ENCODE results near the gene SHOC2. TPM values are rescaled to one million over a fixed set of nuclear protein-coding genes. Genes with fewer than 3 reads are reported as not detected.

SHOC2 gene
- total and polyA plus RNA-seq, 2 of the 4 experiments (the other 2 are of a cell fraction) = 13.4 to 47.5 TPM

DNA sequence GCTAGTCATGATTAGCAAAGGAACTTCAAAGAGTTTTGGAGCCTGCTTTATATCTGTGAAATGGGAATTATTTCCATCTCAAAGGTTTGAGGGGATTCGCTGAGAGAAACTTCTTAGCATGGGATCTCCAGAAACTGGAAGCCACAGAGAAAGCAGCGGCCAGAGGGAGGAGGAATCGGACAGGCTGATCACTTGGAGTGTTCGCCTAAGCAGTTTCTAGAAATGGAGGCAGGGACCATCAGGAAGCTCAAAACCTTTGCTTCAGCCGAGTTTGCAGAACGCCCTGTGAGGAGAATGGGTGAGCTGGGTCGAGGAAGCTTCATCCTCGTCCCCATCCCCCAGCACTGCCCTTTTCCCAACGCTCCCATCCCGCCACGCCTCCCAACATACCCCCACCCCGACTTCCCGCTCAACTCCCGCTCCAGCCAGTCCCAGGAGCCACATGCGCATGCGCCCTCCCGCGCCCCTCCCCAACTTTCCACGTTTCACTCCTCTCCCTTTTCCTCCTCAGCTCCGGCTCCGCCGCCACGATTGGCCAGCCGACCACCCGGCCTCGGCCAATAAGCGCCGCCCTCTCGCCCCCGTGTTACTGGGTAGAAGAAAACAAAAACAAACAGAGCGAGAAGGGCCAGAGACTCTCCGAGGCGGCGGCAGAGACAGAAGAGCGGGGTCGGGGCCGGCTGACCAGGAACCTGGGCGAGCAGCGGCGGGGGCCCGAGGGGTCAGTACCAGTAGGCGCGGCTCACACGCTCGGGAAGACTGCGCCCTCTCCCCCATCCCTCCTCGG lies 47.9 kb upstream of the SHOC2 start, which contains the start of gene PDCD4:
Gene PDCD4 (plus strand): TSS at position 631 of the 787 bp plus-strand sequence. CDS start 4,100 bp downstream, outside the sequence.
- TF ChIP-seq RFX5 (IDR thresholded peaks at IDR 0.05; ENCODE audit: low read depth, low read length) (peak; percentile 92), NFE2L2 (IDR thresholded peaks at IDR 0.05; ENCODE audit: low read depth, low read length) (no peak), CEBPB (IDR thresholded peaks at IDR 0.05; ENCODE audit: low read depth, low read length) (no peak), POLR2A (IDR thresholded peaks at IDR 0.05; ENCODE audit: low read depth, low read length) (peak; percentile 97), MAFK (IDR thresholded peaks at IDR 0.05; ENCODE audit: low read depth, low read length) (no peak), RAD21 (IDR thresholded peaks at IDR 0.05; ENCODE audit: low read length) (no peak), MXI1 (IDR thresholded peaks at IDR 0.05; ENCODE audit: borderline replicate concordance, low read depth, low read length) (no peak), SMC3 (IDR thresholded peaks at IDR 0.05; ENCODE audit: low read depth, low read length) (no peak), CHD1 (IDR thresholded peaks at IDR 0.05; ENCODE audit: low read depth, low read length) (0 out of 2 replicates have a peak, but pooled peaks have one; percentile 11), FOS (IDR thresholded peaks at IDR 0.05; ENCODE audit: low read depth, low read length) (no peak), MAZ (IDR thresholded peaks at IDR 0.05; ENCODE audit: borderline replicate concordance, low read depth, low read length) (peak; percentile 96), RCOR1 (IDR thresholded peaks at IDR 0.05; ENCODE audit: insufficient replicate concordance, low read length) (no peak)
- TF ChIP-seq, protein P1, sequence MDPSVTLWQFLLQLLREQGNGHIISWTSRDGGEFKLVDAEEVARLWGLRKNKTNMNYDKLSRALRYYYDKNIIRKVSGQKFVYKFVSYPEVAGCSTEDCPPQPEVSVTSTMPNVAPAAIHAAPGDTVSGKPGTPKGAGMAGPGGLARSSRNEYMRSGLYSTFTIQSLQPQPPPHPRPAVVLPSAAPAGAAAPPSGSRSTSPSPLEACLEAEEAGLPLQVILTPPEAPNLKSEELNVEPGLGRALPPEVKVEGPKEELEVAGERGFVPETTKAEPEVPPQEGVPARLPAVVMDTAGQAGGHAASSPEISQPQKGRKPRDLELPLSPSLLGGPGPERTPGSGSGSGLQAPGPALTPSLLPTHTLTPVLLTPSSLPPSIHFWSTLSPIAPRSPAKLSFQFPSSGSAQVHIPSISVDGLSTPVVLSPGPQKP (IDR thresholded peaks at IDR 0.05; ENCODE audit: borderline replicate concordance, low read depth, low read length) = no peak
- TF ChIP-seq, protein P2, sequence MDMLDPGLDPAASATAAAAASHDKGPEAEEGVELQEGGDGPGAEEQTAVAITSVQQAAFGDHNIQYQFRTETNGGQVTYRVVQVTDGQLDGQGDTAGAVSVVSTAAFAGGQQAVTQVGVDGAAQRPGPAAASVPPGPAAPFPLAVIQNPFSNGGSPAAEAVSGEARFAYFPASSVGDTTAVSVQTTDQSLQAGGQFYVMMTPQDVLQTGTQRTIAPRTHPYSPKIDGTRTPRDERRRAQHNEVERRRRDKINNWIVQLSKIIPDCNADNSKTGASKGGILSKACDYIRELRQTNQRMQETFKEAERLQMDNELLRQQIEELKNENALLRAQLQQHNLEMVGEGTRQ (IDR thresholded peaks at IDR 0.05; ENCODE audit: low read depth, low read length) = peak; percentile 74
- Histone ChIP-seq H2BK20ac (ENCODE audit: low read depth, low read length) (peak within 1 kb of the TSS; percentile 40), H3K79me1 (ENCODE audit: low read depth in 1 of 2, low read length in 2 of 2) (peaks cover 0 to 14% of the 10 kb centered on the region in 2 experiments; a peak in 2 of 4 replicates), H3K9me1 (ENCODE audit: insufficient read depth, low read length) (peaks cover 13% of the 10 kb centered on the region), H2BK15ac (ENCODE audit: low read depth, low read length) (peak within 1 kb of the TSS; percentile 96), H4K5ac (ENCODE audit: low read depth, low read length) (peak within 1 kb of the TSS; percentile 89), H3K27ac (ENCODE audit: insufficient read depth, low read length) (peak within 1 kb of the TSS; percentile 89), H3K18ac (ENCODE audit: low read depth, low read length) (peak within 1 kb of the TSS; percentile 58), H4K20me1 (ENCODE audit: insufficient read depth, low read length) (no peaks in the 10 kb centered on the region), H2AFZ (replicated peaks; ENCODE audit: low read length, poor library complexity) (peak within 1 kb of the TSS; percentile 98), H3K4me3 (ENCODE audit: insufficient read depth, low read depth, low read length) (peak within 1 kb of the TSS; percentile 54), H4K91ac (ENCODE audit: insufficient read depth, low read depth, low read length) (peak within 1 kb of the TSS; percentile 97), H3K4me1 (ENCODE audit: control insufficient read depth, insufficient read depth, low read length) (peaks cover 4% of the 10 kb centered on the region), H3K56ac (ENCODE audit: extremely low read depth, insufficient read depth, low read length) (peak within 1 kb of the TSS; percentile 78), H3K4me2 (ENCODE audit: low read depth, low read length) (peak within 1 kb of the TSS; percentile 91), H3K27me3 (ENCODE audit: control insufficient read depth, insufficient read depth, low read length) (no peaks in the 10 kb centered on the region), H2AK9ac (replicated peaks; ENCODE audit: low read depth, low read length, poor library complexity) (peak within 1 kb of the TSS; percentile 96), H3K14ac (replicated peaks; ENCODE audit: low read depth, low read length) (peak within 1 kb of the TSS; percentile 90), H2BK5ac (ENCODE audit: low read depth, low read length, poor library complexity, severe bottlenecking) (peak within 1 kb of the TSS; percentile 81), H3K4ac (ENCODE audit: low read depth, low read length) (peak within 1 kb of the TSS; percentile 99), H4K8ac (ENCODE audit: low read depth in 2 of 2, low read length in 2 of 2) (peak within 1 kb of the TSS; percentile 97 to 98), H3K23ac (ENCODE audit: low read depth, low read length) (peak within 1 kb of the TSS; percentile 91), H3K36me3 (ENCODE audit: control insufficient read depth, insufficient read depth, low read length) (no peaks in the 10 kb centered on the region; the same call in 1 of the 2 replicates), H3K9me3 (ENCODE audit: control insufficient read depth, insufficient read depth, low read length) (no peaks in the 10 kb centered on the region), H2AK5ac (ENCODE audit: low read depth, low read length) (peak within 1 kb of the TSS; percentile 87), H3K9ac (ENCODE audit: low read depth, low read length) (peak within 1 kb of the TSS; percentile 90), H2BK120ac (ENCODE audit: low read depth, low read length) (peak within 1 kb of the TSS; percentile 85)
- intact Hi-C loops (cut with micrococcal nuclease) (loop anchor here (2.0 to 5.0 kb wide), 3 partner anchors 69 to 259 kb away; no protein-coding TSS in a partner anchor), dilution Hi-C loops (cut with HindIII; ENCODE audit: low sequenced_read_pairs, unreplicated experiment) (no loop called here), in situ Hi-C loops (cut with MboI; ENCODE audit: low sequenced_read_pairs) (no loop called here)
- TSS peak; percentile 51 for BruUV-seq (replicated peaks)
- ChIA-PET POLR2A (ENCODE audit: unreplicated experiment) (interaction anchor here (0.6 to 0.7 kb wide), 2 partner anchors 50 to 139 kb away, joined by 3 to 11 read pairs; no protein-coding TSS in a partner anchor), CTCF (interaction anchor here (0.6 to 0.7 kb wide), 2 partner anchors 69 to 229 kb away, joined by 3 read pairs; no protein-coding TSS in a partner anchor)
- 10% methylated on average over 6 of the region's 47 CpGs; no CpG with 5 or more reads in 1 of the 2 experiments for WGBS, 2 experiments (ENCODE audit: extremely low coverage in 2 of 2, insufficient read length in 1 of 2)
- DNase-seq = peak; percentile 96
- peak; percentile 92 for ATAC-seq (ENCODE audit: low read depth)

All from IMR-90 (cell line).